HCT116 (cell line): ENCODE data around the gene GPRC5A. TPM values are rescaled to one million over a fixed set of nuclear protein-coding genes. Genes with fewer than 3 reads are reported as not detected.

Experiments used
- ATAC-seq: fragments of 200-7000 bp; cut with Tn5 transposase; 2 replicates; pipeline ENCODE4 v1.9.1; 2020; ENCODE audit warnings: mild to moderate bottlenecking, moderate library complexity
- BruUV-seq: library from RNA; stranded (reverse); fragments of 400-500 nt; replicated peaks from 2 replicates; lab custom pipeline; 2021; lab: Mats Ljungman, UMichigan
- CTCF ChIA-PET: fragments of 300-600 bp; sonication (Branson Sonifier 250); formaldehyde crosslinking; loops from one replicate; lab custom pipeline; 2021; ENCODE audit warnings: antibody characterized with exemption; lab: Charles Lee
- POLR2A ChIA-PET: fragments of 300-600, 350-600 bp; sonication (Branson Sonifier 250); formaldehyde crosslinking; loops from one replicate; lab custom pipeline; 2021; ENCODE audit warnings: antibody characterized with exemption; lab: Charles Lee
- RAD21 ChIA-PET, 2 experiments: fragments of 300-600 bp; sonication (Branson Sonifier 250); formaldehyde crosslinking; loops; one replicate each; lab custom pipeline; 2023; ENCODE audit warnings: low total read pairs in 2 of 2; ENCODE audit not compliant: uncharacterized antibody in 2 of 2, unreplicated experiment in 2 of 2, low non-redundant PET in 1 of 2; lab: Charles Lee
- DNase-seq: peaks from one replicate; pipeline ENCODE4 v3.0.0-alpha.2; 2010; ENCODE audit warnings: low read depth, low spot score
- H2AFZ ChIP-seq: fragments of 200-600 bp; shearing (Covaris generic), sonication (generic); 2 replicates; pipeline ENCODE4 v1.6.1; 2017; ENCODE audit warnings: low read depth, mixed run types, mixed read lengths, antibody characterized with exemption, low read length; ENCODE audit not compliant: poor library complexity, severe bottlenecking
- H3K27ac ChIP-seq: 2 replicates; pipeline ENCODE4 v1.5.1; 2012; ENCODE audit warnings: low read depth, low read length
- H3K27me3 ChIP-seq: fragments of 200-600 bp; sonication (generic); 2 replicates; pipeline ENCODE4 v1.6.1; 2016; ENCODE audit warnings: mixed run types, low read length, mixed read lengths; ENCODE audit not compliant: insufficient read depth
- H3K36me3 ChIP-seq, 2 experiments: fragments of 200-500 bp in 1 of 2; fragments of 200-600 bp in 1 of 2; sonication (Bioruptor generic) in 1 of 2; sonication (generic) in 1 of 2; 2 replicates each; pipeline versions ENCODE4 v1.5.1 to v1.6.1; 2014 to 2016; ENCODE audit warnings: low read length in 2 of 2, inconsistent platforms in 1 of 2, mixed read lengths in 1 of 2, mixed run types in 1 of 2; ENCODE audit not compliant: insufficient read depth in 2 of 2, control insufficient read depth in 1 of 2
- H3K4me1 ChIP-seq, 2 experiments: fragments of 200-600 bp in 1 of 2; sonication (generic) in 1 of 2; 2 replicates each; pipeline versions ENCODE4 v1.5.1 to v1.6.1; 2012 to 2017; ENCODE audit warnings: low read length in 2 of 2, inconsistent platforms in 1 of 2, mild to moderate bottlenecking in 1 of 2, mixed read lengths in 1 of 2, mixed run types in 1 of 2, moderate library complexity in 1 of 2; ENCODE audit not compliant: insufficient read depth in 2 of 2, control insufficient read depth in 1 of 2
- H3K4me2 ChIP-seq: fragments of 200-600 bp; sonication (generic); 2 replicates; pipeline ENCODE4 v1.6.1; 2017; ENCODE audit warnings: mixed run types, low read length, mixed read lengths
- H3K4me3 ChIP-seq, 2 experiments: fragments of 200-600 bp in 1 of 2; sonication (generic) in 1 of 2; replicated peaks in 1 of 2; 2 replicates each; pipeline ENCODE4 v1.5.1; 2011 to 2016; ENCODE audit warnings: low read length in 2 of 2, control low read depth in 1 of 2, low read depth in 1 of 2, mild to moderate bottlenecking in 1 of 2, mixed read lengths in 1 of 2, mixed run types in 1 of 2
- H3K79me2 ChIP-seq: fragments of 200-600 bp; sonication (generic); 2 replicates; pipeline ENCODE4 v1.6.1; 2017; ENCODE audit warnings: mild to moderate bottlenecking, mixed run types, low read length, moderate library complexity, mixed read lengths; ENCODE audit not compliant: insufficient read depth
- H3K9ac ChIP-seq: fragments of 200-600 bp; sonication (generic); 2 replicates; pipeline ENCODE4 v1.6.1; 2016; ENCODE audit warnings: low read length, mixed read lengths
- H3K9me2 ChIP-seq: fragments of 200-600 bp; sonication (generic), shearing (Covaris generic); 2 replicates; pipeline ENCODE4 v1.6.1; 2017; ENCODE audit warnings: mixed run types, mild to moderate bottlenecking, moderate library complexity; ENCODE audit not compliant: insufficient read depth
- H3K9me3 ChIP-seq, 2 experiments: fragments of 200-500 bp in 1 of 2; fragments of 200-600 bp in 1 of 2; sonication (Bioruptor generic) in 1 of 2; sonication (generic) in 1 of 2; 2 replicates each; pipeline ENCODE4 v1.6.1; 2014 to 2017; ENCODE audit warnings: low read length in 2 of 2, mixed read lengths in 2 of 2, inconsistent platforms in 1 of 2, low read depth in 1 of 2, mild to moderate bottlenecking in 1 of 2, mixed run types in 1 of 2, moderate library complexity in 1 of 2; ENCODE audit not compliant: control insufficient read depth in 1 of 2, insufficient read depth in 1 of 2
- H4K20me1 ChIP-seq: fragments of 200-600 bp; sonication (generic), shearing (Covaris generic); 2 replicates; pipeline ENCODE4 v1.6.1; 2017; ENCODE audit warnings: mixed run types, mild to moderate bottlenecking, moderate library complexity; ENCODE audit not compliant: insufficient read depth
- ATF3 ChIP-seq: IDR thresholded peaks from 2 replicates; pipeline ENCODE4 v1.6.1; 2012
- CBX3 ChIP-seq: IDR thresholded peaks from 2 replicates; pipeline ENCODE4 v1.6.1; 2012; ENCODE audit warnings: low read depth
- EGR1 ChIP-seq: IDR thresholded peaks from 2 replicates; pipeline ENCODE4 v1.6.1; 2012; ENCODE audit warnings: low read depth
- ELF1 ChIP-seq: IDR thresholded peaks from 2 replicates; pipeline ENCODE4 v1.6.1; 2012; ENCODE audit warnings: low read depth, borderline replicate concordance
- EZH2 ChIP-seq: fragments of 200-600 bp; sonication (generic); IDR thresholded peaks from 2 replicates; pipeline ENCODE4 v1.6.1; 2017; ENCODE audit warnings: antibody characterized with exemption, mixed run types
- EZH2phosphoT487 ChIP-seq: fragments of 200-600 bp; IDR thresholded peaks from 2 replicates; pipeline ENCODE4 v1.6.1; 2018; ENCODE audit warnings: antibody characterized with exemption, borderline replicate concordance
- FOSL1 ChIP-seq: IDR thresholded peaks from 2 replicates; pipeline ENCODE4 v1.6.1; 2012; ENCODE audit warnings: low read depth
- JUND ChIP-seq: IDR thresholded peaks from 2 replicates; pipeline ENCODE4 v1.6.1; 2012
- MAX ChIP-seq: IDR thresholded peaks from 2 replicates; pipeline ENCODE4 v1.6.1; 2012
- POLR2A ChIP-seq: IDR thresholded peaks from 2 replicates; pipeline ENCODE4 v1.7.0; 2011; ENCODE audit warnings: borderline replicate concordance; ENCODE audit not compliant: insufficient read depth, insufficient read length; ENCODE audit errors: extremely low read depth
- RAD21 ChIP-seq: IDR thresholded peaks from 2 replicates; pipeline ENCODE4 v1.6.1; 2012; ENCODE audit warnings: low read depth, mild to moderate bottlenecking
- SIN3A ChIP-seq: IDR thresholded peaks from 2 replicates; pipeline ENCODE4 v1.6.1; 2012; ENCODE audit warnings: low read depth
- SP1 ChIP-seq: IDR thresholded peaks from 2 replicates; pipeline ENCODE4 v1.6.1; 2012; ENCODE audit warnings: low read depth
- SRF ChIP-seq: IDR thresholded peaks from 2 replicates; pipeline ENCODE4 v1.6.1; 2012; ENCODE audit warnings: low read depth
- TCF7L2 ChIP-seq: IDR thresholded peaks from 2 replicates; pipeline ENCODE4 v1.7.0; 2011; ENCODE audit warnings: borderline replicate concordance, inconsistent platforms; ENCODE audit not compliant: insufficient read depth, insufficient read length; ENCODE audit errors: extremely low read depth
- ZBTB33 ChIP-seq: IDR thresholded peaks from 2 replicates; pipeline ENCODE4 v1.6.1; 2011; ENCODE audit warnings: mild to moderate bottlenecking, low read length, moderate library complexity; ENCODE audit not compliant: insufficient replicate concordance; ENCODE audit errors: extremely low read depth
- ZFX ChIP-seq: fragments of 450-650 bp; IDR thresholded peaks from 2 replicates; pipeline ENCODE4 v1.6.1; 2017
- intact Hi-C: fragments of 100-400 bp; cut with micrococcal nuclease; formaldehyde crosslinking; loops from 2 replicates; pipeline ENCODE4 v1.10.0; 2022
- total RNA-seq: library from RNA; stranded (reverse); gene quantifications from one replicate; pipeline ENCODE4 v1.2.1, GENCODE V29; 2021; ENCODE audit not compliant: unreplicated experiment

GPRC5A gene
- total RNA-seq, 1 experiment from 2014 or later: 305 TPM

GRCh38 chr12:12903642-12904609 is 12.6 kb downstream of the GPRC5A start (continued):
- TF ChIP-seq ZBTB33 (peak; percentile 14), MAX (peak; percentile 73), TCF7L2 (peak; percentile 99), SRF (no peak)

GRCh38 chr12:12907552-12907951 is 16.2 kb downstream of the GPRC5A start:
- CTCF ChIA-PET: no interaction called here
- H3K36me3 ChIP-seq: peaks cover 38 to 78% of the 10 kb centered on the region in 2 experiments
- H3K4me2 ChIP-seq: no peak overlapping the region
- no TSS peak for BruUV-seq
- H3K9me3 ChIP-seq: no peaks in the 10 kb centered on the region
- DNase-seq (no peak), ATAC-seq (no peak)
- no peak overlapping the region for H2AFZ ChIP-seq
- H3K9me2 ChIP-seq: no peaks in the 10 kb centered on the region
- intact Hi-C loops: no loop called here
- H3K4me3 ChIP-seq: no peak overlapping the region
- peaks cover 99% of the 10 kb centered on the region for H3K79me2 ChIP-seq
- POLR2A ChIA-PET: interaction anchor here (2.5 kb wide), 1 partner anchor 17 kb away, joined by 7 read pairs; the partner anchor contains the start of gene GPRC5A
- TF ChIP-seq SP1 (no peak), JUND (no peak), EZH2 (no peak), ZBTB33 (no peak), ELF1 (no peak), RAD21 (no peak), MAX (no peak), EGR1 (no peak), FOSL1 (no peak), ATF3 (no peak), POLR2A (no peak), ZFX (no peak), EZH2phosphoT487 (no peak), SIN3A (no peak), TCF7L2 (no peak), CBX3 (no peak), SRF (no peak)
- H3K4me1 ChIP-seq: peaks cover 39 to 75% of the 10 kb centered on the region in 2 experiments
- peaks cover 46% of the 10 kb centered on the region for H4K20me1 ChIP-seq
- RAD21 ChIA-PET: interaction anchor here in 1 of 2 experiments (1.2 kb wide), 1 partner anchor 71 kb away, joined by 3 read pairs; no protein-coding TSS in a partner anchor
- no peaks in the 10 kb centered on the region for H3K27me3 ChIP-seq
- no peak overlapping the region for H3K27ac ChIP-seq
- H3K9ac ChIP-seq: no peak overlapping the region
